HG02970 (cell line): ENCODE measurements around the gene GAL3ST2.
"Not testable (repeated sequence)": the region's sequence is repeated elsewhere in the genome, so short reads cannot be mapped to it uniquely, and the experiment has no call there.

Experiments
- ATAC-seq: cut with Tn5 transposase; IDR thresholded peaks from one replicate; pipeline ENCODE4 v1.9.1; 2021; ENCODE audit warnings: mild to moderate bottlenecking, moderate library complexity, moderate number of reproducible peaks; ENCODE audit not compliant: unreplicated experiment, low FRiP score

GAL3ST2 gene

GRCh38 chr2:241745276-241745675, 31.3 kb upstream of the GAL3ST2 start:
- ATAC-seq, result no peak

- no peak for ATAC-seq
Measured at GRCh38 chr2:241746084-241746483, 30.5 kb upstream of the GAL3ST2 start.

- ATAC-seq, result no peak
Measured at GRCh38 chr2:241748468-241749256, 28.0 kb upstream of the GAL3ST2 start.

GRCh38 chr2:241750076-241750840, 26.4 kb upstream of the GAL3ST2 start:
- ATAC-seq, result no peak

- no peak for ATAC-seq
Measured at GRCh38 chr2:241751152-241751551, 25.5 kb upstream of the GAL3ST2 start.

GRCh38 chr2:241751776-241752175, 24.8 kb upstream of the GAL3ST2 start:
- no peak for ATAC-seq

GRCh38 chr2:241752253-241752652, 24.4 kb upstream of the GAL3ST2 start:
- no peak for ATAC-seq

GRCh38 chr2:241752689-241753276, 23.8 kb upstream of the GAL3ST2 start:
- no peak for ATAC-seq

- no peak for ATAC-seq
Measured at GRCh38 chr2:241753493-241753892, 23.1 kb upstream of the GAL3ST2 start.

- no peak for ATAC-seq
Measured at GRCh38 chr2:241754042-241754441, 22.6 kb upstream of the GAL3ST2 start.

GRCh38 chr2:241755166-241755565, 21.5 kb upstream of the GAL3ST2 start:
- ATAC-seq, result no peak

- ATAC-seq, result no peak
Measured at GRCh38 chr2:241755777-241756176, 20.8 kb upstream of the GAL3ST2 start.

GRCh38 chr2:241759067-241759807, 17.4 kb upstream of the GAL3ST2 start:
- ATAC-seq, result no peak

GRCh38 chr2:241759893-241760292, 16.7 kb upstream of the GAL3ST2 start:
- not testable (repeated sequence) for ATAC-seq

GRCh38 chr2:241760301-241760771, 16.3 kb upstream of the GAL3ST2 start:
- ATAC-seq, result no peak

GRCh38 chr2:241762321-241762932, 14.2 kb upstream of the GAL3ST2 start:
- ATAC-seq, result no peak

GRCh38 chr2:241762933-241763369, 13.7 kb upstream of the GAL3ST2 start:
- ATAC-seq, result no peak

GRCh38 chr2:241763551-241764274, 12.9 kb upstream of the GAL3ST2 start:
- ATAC-seq, result no peak
